Activated T-cell treated with anti-CD3 and anti-CD28 coated beads, Interleukin-2, amount 50 U/mL, for 24 hours (primary cell): ENCODE measurements around the gene RNF181.
"Not testable (repeated sequence)": the region's sequence is repeated elsewhere in the genome, so short reads cannot be mapped to it uniquely, and the experiment has no call there.

Source experiments
- DNase-seq: peaks from one replicate; pipeline ENCODE4 v3.0.0-alpha.2; 2020
- H3K27ac Mint-ChIP-seq: 2 replicates; pipeline ENCODE4 v1.8.0; 2020; ENCODE audit warnings: mild to moderate bottlenecking, mixed read lengths
- H3K27me3 Mint-ChIP-seq: 2 replicates; pipeline ENCODE4 v1.8.0; 2020; ENCODE audit warnings: mixed read lengths
- H3K36me3 Mint-ChIP-seq: 2 replicates; pipeline ENCODE4 v1.8.0; 2020; ENCODE audit warnings: low read depth, mixed read lengths
- H3K4me1 Mint-ChIP-seq: 2 replicates; pipeline ENCODE4 v1.8.0; 2020; ENCODE audit warnings: low read depth, mixed read lengths
- H3K4me3 Mint-ChIP-seq: 2 replicates; pipeline ENCODE4 v1.8.0; 2020; ENCODE audit warnings: mild to moderate bottlenecking, moderate library complexity, mixed read lengths
- H3K9me3 Mint-ChIP-seq: 2 replicates; pipeline ENCODE4 v1.8.0; 2020; ENCODE audit warnings: mixed read lengths

The RNF181 gene

GRCh38 chr2:85597241-85597640 lies 1.7 kb downstream of the RNF181 start:
- Mint-ChIP-seq H3K27me3 (no peaks in the 10 kb centered on the region), H3K36me3 (peaks cover 52% of the 10 kb centered on the region), H3K4me3 (peak overlapping the region; percentile 95), H3K4me1 (peaks cover 47% of the 10 kb centered on the region), H3K27ac (peak overlapping the region; percentile 96), H3K9me3 (no peaks in the 10 kb centered on the region)
- DNase-seq = no peak

DNA sequence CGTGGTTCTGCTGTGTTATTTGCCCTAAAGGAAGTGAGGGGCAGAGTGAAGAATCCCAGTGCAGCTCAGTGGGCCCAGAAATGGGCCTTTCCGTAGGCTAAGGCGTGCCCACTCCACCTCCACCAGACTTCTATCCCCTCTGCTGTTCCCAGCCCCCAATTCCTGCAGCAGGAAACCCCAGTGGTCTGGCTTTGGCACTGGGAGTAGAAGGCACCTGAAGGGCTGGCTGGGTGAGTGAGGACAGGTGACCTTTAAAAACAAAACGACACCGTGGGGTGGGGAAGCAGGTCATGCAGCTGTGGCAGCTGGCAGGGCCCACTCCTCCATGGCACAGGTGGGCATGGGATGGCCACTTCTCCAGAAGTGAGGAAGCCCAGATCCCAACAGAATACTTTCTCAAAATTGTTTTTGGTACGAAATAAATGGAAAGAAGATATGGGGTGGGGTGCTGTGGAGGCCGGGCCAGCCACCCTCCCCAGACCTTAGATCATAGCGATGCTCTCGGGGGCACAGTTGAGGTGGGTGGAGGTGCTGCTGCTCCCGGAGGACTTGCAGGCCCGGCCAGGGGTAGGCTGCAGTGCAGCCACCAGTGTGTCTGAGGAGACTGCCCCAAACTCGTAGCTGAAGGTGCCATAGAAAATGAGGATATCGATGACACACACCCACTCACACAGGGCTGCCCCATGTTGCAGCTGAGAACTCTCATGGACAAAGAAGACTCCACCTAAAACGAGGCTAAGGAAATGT lies 3.2 kb downstream of the RNF181 start:
- Mint-ChIP-seq H3K27ac (peak overlapping the region; percentile 74), H3K9me3 (no peaks in the 10 kb centered on the region), H3K4me3 (no peak overlapping the region), H3K27me3 (no peaks in the 10 kb centered on the region), H3K36me3 (peaks cover 58% of the 10 kb centered on the region), H3K4me1 (peaks cover 50% of the 10 kb centered on the region)
- DNase-seq = no peak

DNA sequence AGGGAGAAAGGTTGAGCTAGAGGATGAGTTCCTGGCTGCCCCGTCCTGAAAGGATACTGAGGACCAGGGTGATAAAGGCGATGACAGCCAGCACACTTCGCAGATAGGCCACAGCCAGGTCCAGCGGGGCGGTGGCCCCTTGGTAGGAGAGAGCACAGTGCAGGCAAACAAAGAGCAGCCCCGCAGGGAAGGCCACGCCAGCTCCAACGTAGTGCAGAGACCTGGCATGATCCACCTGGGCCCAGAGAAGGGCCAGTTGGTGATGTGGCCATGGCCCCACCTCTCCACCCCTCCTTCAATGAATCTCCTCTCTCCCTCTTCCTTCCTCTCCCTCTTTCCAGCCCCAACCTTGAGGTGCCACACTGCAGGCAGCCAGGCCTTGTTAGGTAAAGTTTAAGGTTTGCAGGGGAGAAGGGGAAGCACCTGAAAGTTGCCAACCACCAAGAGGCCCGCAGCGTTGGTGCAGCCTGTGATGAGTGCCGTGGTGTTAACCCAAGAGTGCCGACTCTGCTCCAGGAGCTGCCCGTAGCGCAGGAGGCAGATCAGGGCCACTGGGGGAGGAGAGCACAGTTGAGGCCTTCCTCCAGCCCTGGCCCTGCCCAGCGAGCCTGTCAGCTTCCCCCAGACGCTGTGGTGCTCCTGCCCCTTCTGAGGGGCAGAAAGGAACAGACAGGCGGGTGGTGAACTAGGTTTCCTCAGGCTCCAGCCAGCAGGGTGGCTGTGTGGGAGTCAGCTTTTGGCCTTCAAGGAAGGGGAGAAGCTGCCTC lies 4.1 kb downstream of the RNF181 start:
- peaks cover 49% of the 10 kb centered on the region for H3K4me1 Mint-ChIP-seq
- H3K36me3 Mint-ChIP-seq = peaks cover 59% of the 10 kb centered on the region
- no peaks in the 10 kb centered on the region for H3K27me3 Mint-ChIP-seq
- DNase-seq = no peak
- peak overlapping the region; percentile 74 for H3K27ac Mint-ChIP-seq
- H3K9me3 Mint-ChIP-seq = no peaks in the 10 kb centered on the region
- H3K4me3 Mint-ChIP-seq = no peak overlapping the region

DNA sequence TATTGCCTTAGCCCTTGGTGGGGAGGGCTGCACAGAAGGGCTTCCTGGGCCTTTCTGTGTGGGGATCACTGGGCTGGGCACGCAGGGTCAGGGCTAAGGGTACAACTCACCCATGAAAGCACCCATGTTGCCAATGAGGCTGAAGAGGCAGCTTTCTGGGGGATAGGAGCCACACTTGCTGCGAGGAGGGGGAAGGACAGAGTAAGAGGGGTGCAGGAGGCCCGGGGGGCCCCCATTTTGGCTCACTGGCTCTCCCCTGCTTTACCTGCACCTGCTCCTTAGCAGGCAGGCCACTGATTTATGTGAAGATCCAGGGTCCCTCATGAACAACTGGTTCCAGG lies 4.7 kb downstream of the RNF181 start:
- DNase-seq = no peak
- Mint-ChIP-seq H3K36me3 (peaks cover 57% of the 10 kb centered on the region), H3K27me3 (no peaks in the 10 kb centered on the region), H3K27ac (peak overlapping the region; percentile 69), H3K4me1 (peaks cover 50% of the 10 kb centered on the region), H3K9me3 (no peaks in the 10 kb centered on the region), H3K4me3 (no peak overlapping the region)

DNA sequence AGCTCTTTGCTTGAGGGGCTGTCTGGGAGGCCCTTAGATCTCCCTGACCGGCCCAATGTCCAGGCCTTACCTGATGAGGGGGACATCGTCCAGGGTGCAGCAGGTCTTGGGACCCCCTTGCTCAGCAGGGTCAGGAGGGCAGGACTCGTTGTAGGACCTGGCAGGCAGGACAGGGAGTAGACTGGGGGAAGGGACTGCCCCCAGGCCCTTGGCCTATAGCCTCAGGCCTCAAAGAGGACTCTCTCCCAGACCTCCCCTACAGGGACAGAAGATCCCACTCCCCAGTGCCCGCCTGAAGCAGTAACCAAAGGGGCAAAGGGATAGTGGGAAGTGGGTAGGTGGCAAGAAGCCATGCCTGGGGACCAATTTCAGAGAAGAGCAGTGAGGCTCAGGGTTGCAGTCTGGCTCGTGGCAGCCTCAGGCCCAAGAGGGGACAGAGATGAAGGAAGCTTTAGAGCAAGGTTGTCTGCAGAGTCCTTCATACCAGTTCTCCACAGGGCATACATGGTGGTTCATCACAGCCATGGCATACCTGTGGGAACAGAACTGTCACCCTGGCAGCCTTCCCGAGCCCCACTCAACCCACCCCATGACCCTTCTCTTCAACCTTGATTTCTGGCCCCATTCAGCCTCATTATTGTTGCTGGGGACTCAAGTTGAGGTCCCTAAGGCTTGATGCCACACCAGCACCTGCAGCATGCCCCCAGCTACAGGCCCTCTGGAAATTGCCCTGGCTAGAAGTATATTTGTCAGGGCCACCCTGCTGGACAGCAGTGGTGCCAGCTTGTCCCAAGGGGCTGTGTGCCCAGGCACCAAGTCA lies 5.6 kb downstream of the RNF181 start:
- H3K9me3 Mint-ChIP-seq = no peaks in the 10 kb centered on the region
- H3K36me3 Mint-ChIP-seq = peaks cover 56% of the 10 kb centered on the region
- H3K27me3 Mint-ChIP-seq = no peaks in the 10 kb centered on the region
- peak overlapping the region; percentile 83 for H3K27ac Mint-ChIP-seq
- H3K4me1 Mint-ChIP-seq = peaks cover 54% of the 10 kb centered on the region
- DNase-seq = no peak
- peak overlapping the region; percentile 78 for H3K4me3 Mint-ChIP-seq

GRCh38 chr2:85601771-85602475 lies 6.4 kb downstream of the RNF181 start:
- Mint-ChIP-seq H3K36me3 (peaks cover 55% of the 10 kb centered on the region), H3K4me1 (peaks cover 47% of the 10 kb centered on the region), H3K9me3 (no peaks in the 10 kb centered on the region), H3K27me3 (no peaks in the 10 kb centered on the region), H3K27ac (peak overlapping the region; percentile 83), H3K4me3 (peak overlapping the region; percentile 78)
- DNase-seq = no peak

DNA sequence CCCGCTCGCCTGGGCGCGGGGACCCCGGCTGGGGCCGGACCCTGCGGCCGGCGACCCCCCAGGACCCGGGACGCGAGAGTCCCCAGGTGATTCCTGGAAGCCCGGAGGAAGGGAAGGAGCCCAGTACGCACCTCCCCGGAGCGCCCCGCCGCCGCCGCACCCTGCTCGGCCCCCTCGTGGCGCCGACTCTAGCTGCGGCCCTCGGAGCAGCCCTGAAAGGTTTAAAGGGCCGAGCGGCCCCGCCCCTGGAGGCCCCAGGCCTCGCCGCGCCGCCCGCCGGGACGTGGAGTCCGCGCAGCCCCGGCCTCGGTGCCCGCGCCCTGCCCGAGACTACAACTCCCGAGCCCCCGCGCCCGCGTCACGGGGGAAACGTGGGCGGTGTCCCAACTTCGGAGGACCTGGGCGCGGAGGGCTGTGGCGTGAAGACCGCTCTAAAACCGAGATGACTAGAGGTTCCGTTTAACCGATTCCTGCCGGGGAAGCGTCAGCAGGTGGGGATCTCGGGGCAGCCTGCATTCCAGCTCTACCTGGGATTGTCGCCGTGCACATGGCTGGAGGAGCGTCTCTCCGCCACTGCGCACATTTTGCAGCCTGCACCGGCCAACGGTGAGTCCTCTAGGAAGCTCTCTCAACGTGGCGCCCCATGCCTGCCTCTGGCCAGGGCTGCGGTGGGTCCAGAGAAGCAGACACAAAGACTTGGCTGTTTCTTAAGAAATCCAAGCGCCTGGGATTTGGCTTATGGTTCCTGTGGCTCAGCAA lies 7.1 kb downstream of the RNF181 start, which contains the start of gene TMEM150A:
TSS of gene TMEM150A (minus strand) at position 223 of the 759 bp plus-strand sequence. CDS start 750 bp downstream, outside the sequence.
- Mint-ChIP-seq H3K9me3 (no peaks in the 10 kb centered on the region), H3K27me3 (no peaks in the 10 kb centered on the region), H3K27ac (peak within 1 kb of the TSS; percentile 83), H3K4me1 (peaks cover 44% of the 10 kb centered on the region), H3K36me3 (peaks cover 53% of the 10 kb centered on the region), H3K4me3 (peak within 1 kb of the TSS; percentile 86)
- peak; percentile 94 for DNase-seq

DNA sequence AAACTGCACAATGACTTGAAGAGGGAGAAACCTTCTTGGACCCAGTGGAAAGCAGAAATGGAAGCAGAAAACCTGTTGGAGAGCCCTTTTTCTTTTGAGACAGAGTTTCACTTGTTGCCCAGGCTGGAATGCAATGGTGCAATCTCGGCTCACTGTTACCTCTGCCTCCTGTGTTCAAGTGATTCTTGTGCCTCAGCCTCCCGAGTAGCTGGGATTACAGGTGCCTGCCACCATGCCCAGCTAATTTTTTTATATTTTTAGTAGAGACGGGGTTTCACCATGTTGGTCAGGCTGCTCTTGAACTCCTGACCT lies 8.5 kb downstream of the RNF181 start:
- H3K27me3 Mint-ChIP-seq, DNase-seq, H3K9me3 Mint-ChIP-seq: not testable (repeated sequence)
- peaks cover 56% of the 10 kb centered on the region for H3K36me3 Mint-ChIP-seq
- peaks cover 53% of the 10 kb centered on the region for H3K4me1 Mint-ChIP-seq
- peak overlapping the region; percentile 63 for H3K27ac Mint-ChIP-seq
- peak overlapping the region; percentile 86 for H3K4me3 Mint-ChIP-seq

GRCh38 chr2:85604568-85605339 lies 9.2 kb downstream of the RNF181 start:
- no peak for DNase-seq
- H3K27ac Mint-ChIP-seq = peak overlapping the region; percentile 38
- H3K27me3 Mint-ChIP-seq = no peaks in the 10 kb centered on the region
- peaks cover 54% of the 10 kb centered on the region for H3K36me3 Mint-ChIP-seq
- no peaks in the 10 kb centered on the region for H3K9me3 Mint-ChIP-seq
- H3K4me3 Mint-ChIP-seq = peak overlapping the region; percentile 86
- peaks cover 53% of the 10 kb centered on the region for H3K4me1 Mint-ChIP-seq

- peaks cover 54% of the 10 kb centered on the region for H3K4me1 Mint-ChIP-seq
- H3K9me3 Mint-ChIP-seq = no peaks in the 10 kb centered on the region
- no peaks in the 10 kb centered on the region for H3K27me3 Mint-ChIP-seq
- no peak for DNase-seq
- H3K36me3 Mint-ChIP-seq = peaks cover 54% of the 10 kb centered on the region
- no peak overlapping the region for H3K27ac Mint-ChIP-seq
- no peak overlapping the region for H3K4me3 Mint-ChIP-seq
Observed at GRCh38 chr2:85605406-85606115, 10.0 kb downstream of the RNF181 start.

DNA sequence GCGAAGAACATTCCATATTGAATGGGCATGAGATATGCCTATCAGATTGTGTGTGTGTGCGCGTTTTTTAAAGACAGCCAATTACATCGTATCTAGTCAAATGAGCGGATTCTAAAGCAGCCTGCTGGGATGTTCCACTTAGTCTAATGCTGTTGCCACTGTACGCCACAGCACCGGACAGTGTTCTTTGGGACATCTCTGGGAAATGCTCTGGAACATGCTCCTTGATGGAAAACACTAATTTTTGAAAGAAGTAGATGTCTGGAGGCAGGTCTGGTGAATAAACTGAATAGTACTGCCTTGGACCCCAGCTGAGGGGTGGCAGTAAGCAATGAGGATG lies 10.5 kb downstream of the RNF181 start:
- Mint-ChIP-seq H3K27me3 (no peaks in the 10 kb centered on the region), H3K36me3 (peaks cover 54% of the 10 kb centered on the region), H3K4me1 (peaks cover 54% of the 10 kb centered on the region), H3K4me3 (no peak overlapping the region), H3K27ac (peak overlapping the region; percentile 38), H3K9me3 (no peaks in the 10 kb centered on the region)
- no peak for DNase-seq

DNA sequence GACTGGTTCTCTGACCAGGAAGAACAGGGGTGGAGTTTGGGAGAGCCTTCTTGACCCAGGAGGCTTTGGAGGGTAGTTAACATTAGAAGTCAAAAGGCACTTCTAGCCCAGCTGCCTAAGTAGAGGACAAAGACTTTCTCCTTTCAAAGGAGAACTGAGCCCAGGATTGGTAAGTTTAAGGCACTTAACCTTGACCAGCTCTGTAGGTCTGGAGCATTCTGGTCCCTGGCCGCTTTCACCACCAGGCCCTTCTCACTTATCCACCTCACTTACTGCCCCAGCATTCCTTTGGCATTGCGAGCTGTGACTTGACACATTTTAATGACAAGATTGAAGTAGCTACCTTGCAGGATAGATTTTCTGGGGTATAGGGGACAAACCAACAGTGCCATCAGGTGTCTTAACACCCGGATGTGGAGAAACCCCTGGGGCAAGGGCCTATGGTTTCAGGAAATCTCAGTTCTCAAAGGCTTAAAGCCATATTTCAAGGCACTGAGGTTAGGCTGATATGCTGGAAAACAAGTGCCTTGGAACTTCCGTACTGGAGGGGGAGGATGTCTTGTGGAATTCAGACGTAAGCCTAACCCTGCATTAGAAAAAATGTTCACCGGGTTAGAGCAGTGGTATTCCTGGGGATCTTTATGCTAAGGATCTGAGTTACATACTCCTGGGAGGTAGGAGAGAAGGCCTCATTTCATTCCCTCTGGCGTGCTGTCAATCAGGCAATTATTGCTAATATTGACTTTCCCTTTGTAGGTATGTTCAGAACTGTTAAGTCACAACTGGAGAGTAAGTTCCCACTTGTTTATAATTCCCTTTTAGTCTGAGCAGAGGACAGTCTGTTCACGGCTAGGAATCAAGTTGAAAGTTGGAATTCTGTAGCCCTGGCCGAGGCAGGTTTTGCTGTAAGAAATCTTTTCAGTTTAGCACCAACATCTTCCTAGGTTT lies 12.0 kb downstream of the RNF181 start:
- H3K9me3 Mint-ChIP-seq = no peaks in the 10 kb centered on the region
- DNase-seq = no peak
- H3K36me3 Mint-ChIP-seq = peaks cover 65% of the 10 kb centered on the region
- H3K27ac Mint-ChIP-seq = peak overlapping the region; percentile 71
- no peaks in the 10 kb centered on the region for H3K27me3 Mint-ChIP-seq
- peaks cover 54% of the 10 kb centered on the region for H3K4me1 Mint-ChIP-seq
- no peak overlapping the region for H3K4me3 Mint-ChIP-seq
